ENCODE measurements around the gene TM7SF2.

- no peak; a peak in 1 of 4 replicates for TF ChIP-seq CTCF (IDR thresholded peaks at IDR 0.05; ENCODE audit: control extremely low read depth in 1 of 3, insufficient read depth in 1 of 3, low read depth in 1 of 3, low read length in 3 of 3)
- TF ChIP-seq EZH2 (IDR thresholded peaks at IDR 0.05; ENCODE audit: low read depth, low read length, severe bottlenecking) = no peak
These were observed 27.7 kb upstream of the TM7SF2 start, which contains the start of the genes CDCA5 and ZFPL1 for GRCh38 chr11:65083834-65084597.
